Stimulated activated CD4-positive, alpha-beta T cell treated with anti-CD3 and anti-CD28 coated beads, Interleukin-12 subunit alpha, Interleukin-12 subunit beta, amount 100 ng/mL, for 24 hours (primary cell): Measurements from ENCODE around the gene PRAC1.

ENCODE experiments used
- DNase-seq, 2 experiments: peaks; one replicate each; pipeline ENCODE4 v3.0.0-alpha.2; 2020; ENCODE audit warnings: low read depth in 2 of 2

Gene PRAC1

GRCh38 chr17:48722201-48722907, at the start of gene PRAC1:
Gene PRAC1 (minus strand): TSS chr17:48722518. CDS start chr17:48722392, 126 bp downstream.
- DNase-seq: no peak

- no peak for DNase-seq
Observed at GRCh38 chr17:48770954-48771353, 48.6 kb upstream of the PRAC1 start.

DNA sequence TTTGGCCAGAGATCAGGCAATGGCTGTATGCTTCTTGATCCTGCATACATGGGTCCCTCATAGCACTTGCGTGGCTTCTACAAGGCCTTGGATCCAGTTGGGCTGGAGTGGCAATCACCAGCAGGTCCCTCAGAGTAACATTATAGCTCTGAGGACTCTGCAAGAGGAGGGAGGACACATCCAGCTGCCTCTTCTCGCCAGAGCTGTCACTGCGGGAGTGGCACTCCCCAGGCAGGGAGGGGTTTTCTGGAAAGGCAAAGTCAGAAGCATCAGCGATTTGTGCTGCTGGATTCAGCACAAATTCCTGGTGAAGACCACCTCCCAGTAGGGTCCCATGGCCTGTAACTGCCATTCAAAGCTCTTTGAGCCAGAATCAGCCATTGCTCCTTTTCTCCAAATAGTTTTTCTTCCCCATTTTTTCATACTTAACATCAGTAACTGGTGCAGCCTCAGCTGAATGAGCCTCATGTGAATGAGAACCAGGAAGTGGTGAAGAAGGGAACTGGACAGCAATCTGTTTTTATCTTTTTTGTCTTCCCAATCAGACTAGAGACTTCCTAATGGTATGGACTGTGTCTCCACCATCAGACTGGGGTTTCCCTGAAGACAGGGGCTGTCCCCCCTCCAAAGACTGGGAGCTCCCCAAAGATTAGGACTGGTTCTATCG, 46.8 kb upstream of the PRAC1 start:
- DNase-seq: no peak

GRCh38 chr17:48767263-48767774, 45.0 kb upstream of the PRAC1 start:
- DNase-seq: no peak

DNA sequence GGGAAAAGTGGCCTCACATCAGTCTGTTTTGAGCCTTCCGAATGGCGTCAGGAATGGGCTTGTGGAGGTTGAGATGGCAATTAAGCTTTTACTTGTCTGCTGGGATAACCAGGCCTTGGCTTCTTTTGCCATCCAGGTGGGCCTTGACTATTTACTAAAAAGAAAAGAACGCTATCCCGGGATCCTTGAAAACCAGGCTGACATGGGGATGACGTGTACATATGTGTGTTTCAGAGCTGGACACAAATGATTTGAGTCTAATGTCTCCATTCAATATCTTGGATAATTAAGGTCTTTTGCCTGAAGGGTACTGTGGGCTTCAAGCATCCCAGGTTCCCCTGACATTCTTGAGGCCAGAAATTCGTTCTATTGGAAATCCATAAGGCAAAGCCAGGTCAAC, 38.8 kb upstream of the PRAC1 start:
- no peak for DNase-seq

- DNase-seq: no peak
Observed at GRCh38 chr17:48760411-48760810, 38.1 kb upstream of the PRAC1 start.

DNA sequence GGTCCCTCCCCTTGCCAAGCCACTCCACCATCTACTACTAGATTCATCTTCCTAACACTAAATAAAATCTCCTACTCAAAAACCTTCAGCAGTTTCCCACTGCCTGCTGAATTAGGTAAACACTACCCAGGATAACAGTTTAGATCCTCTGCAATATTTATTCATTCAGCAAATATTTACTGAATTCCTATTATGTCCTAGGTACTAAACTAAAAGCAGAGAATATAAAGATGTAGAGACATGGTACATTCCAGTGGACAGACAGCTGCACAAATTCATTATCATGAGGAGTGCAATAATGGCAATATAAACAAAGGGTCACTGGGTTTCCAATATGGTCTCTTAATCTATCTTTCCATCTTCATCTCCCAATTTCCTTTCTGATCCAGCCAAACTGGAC, 37.0 kb upstream of the PRAC1 start:
- no peak for DNase-seq

GRCh38 chr17:48757524-48757961, 35.2 kb upstream of the PRAC1 start:
- DNase-seq: no peak

DNA sequence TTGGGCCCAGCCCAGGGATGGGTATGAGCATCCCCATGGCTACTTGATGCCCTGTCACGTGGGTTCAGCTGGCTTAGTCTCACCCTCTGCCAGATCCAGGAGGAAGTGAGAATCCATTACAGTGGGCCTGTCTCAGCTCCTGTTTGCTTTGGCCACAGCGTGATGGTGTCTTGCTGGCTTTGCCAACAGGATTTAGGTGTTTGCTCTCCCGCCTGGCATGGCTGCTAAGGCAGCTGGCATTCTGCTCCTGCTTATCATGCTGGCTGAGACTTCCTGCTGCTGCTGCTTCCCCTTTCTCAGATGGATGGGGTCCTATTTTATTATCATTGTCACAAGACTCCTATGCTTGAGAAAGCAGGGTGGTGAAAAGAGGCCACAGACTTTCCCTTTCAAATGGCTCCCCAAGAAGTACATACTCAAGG, 34.5 kb upstream of the PRAC1 start:
- no peak for DNase-seq

DNA sequence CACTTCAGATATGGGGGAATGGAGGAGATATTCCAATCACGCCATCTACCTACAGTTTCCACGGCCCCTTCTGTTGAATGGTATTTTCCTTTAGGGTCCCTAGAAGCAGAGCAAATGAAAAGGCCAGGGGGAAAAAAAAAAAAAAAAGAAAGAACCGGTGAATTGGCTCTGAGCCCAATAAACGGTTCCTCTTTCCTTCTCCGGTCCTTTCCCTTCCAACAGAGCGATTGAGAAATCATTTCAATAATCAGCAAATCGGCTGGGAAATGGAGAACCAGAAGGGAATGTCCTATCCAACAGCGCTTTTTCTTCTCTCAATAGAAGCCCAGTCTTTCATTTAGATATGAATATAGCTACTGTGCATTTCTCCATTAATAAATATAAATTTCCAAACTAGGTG, 33.0 kb upstream of the PRAC1 start:
- DNase-seq: no peak

GRCh38 chr17:48754500-48755261, 32.4 kb upstream of the PRAC1 start:
- no peak for DNase-seq

- no peak for DNase-seq
Observed at GRCh38 chr17:48753794-48754499, 31.6 kb upstream of the PRAC1 start.

- DNase-seq: no peak
Observed at GRCh38 chr17:48752399-48753288, 30.3 kb upstream of the PRAC1 start.

DNA sequence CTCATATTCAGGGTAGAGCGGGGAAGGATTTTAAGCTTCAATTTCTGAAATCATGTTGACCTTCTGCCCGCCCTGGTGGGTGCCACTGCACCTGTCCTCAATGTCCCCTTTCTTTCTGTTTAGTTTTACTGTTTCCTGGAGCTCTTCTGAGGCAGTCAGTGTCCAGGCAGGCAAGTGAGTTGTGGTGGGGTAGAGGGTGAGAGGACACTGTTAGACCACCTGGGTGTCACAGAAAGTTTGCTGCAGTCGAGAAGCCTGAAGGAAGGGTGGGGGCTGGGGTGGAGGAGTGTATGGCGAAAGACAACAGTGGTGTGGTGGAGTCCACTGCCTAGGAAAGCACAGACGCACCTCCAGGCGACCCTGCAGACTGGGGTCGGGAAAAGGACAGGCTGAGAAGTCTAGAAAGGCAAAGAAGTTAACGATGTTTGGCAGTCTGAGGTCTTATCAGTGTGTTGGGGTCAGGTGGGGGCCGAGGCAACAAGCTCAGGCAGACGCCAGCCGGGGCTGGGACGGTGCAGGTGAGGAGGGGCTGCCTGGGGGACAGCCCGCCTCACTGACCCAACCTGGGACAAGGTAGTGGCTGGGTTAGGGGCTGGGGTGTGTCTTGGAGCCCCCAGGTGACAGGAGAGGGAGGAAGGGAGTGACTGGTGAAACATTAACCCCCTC, 29.5 kb upstream of the PRAC1 start:
- no peak for DNase-seq

DNA sequence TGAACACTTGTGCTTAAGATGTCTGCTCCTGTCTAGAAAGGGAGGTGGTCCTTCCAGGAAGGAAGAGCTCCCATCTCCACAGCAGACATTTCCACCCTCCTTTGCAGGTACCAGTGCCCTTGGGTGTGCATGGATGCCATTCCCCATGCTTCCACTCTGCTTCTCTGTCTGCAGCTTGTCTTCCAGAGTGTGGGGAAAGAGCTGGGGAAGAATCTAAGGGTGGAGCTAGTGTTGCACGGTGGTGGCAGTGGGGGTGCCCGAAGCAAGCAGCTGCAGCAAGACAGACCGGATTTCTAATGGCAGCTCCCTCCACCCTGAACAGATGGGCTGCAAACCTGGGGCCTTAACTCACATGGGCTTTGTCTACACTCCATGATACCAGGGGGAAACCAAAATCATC, 28.9 kb upstream of the PRAC1 start:
- no peak for DNase-seq

DNA sequence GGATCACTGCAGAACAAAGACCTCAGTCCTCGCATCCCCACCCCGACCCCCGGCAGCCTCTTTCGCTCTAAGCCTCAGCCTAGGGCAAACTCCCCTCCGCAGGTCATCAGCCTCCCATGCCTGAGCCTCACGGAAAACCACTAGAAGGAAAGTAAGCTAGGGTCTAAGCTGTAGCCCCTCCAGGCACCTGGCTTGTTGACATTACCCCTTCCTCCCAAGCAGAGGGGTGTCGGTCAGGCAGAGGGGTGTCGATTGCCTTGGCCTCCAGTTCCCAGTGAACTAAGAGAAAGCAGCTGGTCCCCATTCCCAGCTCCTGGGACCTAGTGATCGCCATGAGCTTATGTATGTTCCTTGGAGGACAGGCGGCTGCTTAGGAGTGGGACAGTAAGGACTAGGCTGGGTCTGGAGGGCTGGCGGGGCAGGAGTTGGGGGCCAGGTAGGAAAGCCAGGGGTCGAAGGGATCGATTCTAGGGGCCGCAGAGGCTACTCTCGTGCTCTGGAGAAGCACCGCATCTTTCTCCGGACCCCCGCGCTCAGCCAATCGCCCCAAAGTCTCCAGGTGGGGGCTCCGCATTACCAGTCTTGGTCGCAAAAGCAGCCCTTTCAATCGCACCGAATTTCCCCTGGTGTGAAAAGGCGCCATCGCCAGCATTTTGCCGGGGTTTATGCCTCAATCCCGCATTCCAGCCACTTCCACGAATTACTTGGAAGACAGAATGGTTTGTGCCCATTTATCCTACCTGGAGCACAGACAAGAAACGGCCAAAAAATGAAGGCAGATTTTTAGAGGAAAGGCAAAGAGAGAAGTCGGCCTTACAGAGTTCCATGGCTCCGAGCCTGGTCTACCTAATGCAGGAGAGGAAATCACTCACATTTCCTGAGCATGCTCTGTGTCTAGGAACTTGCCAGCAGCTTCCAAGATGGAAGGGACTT, 27.6 kb upstream of the PRAC1 start:
- no peak for DNase-seq

GRCh38 chr17:48748718-48749566, 26.6 kb upstream of the PRAC1 start:
- DNase-seq: no peak
